GM20000 (cell line): Measurements from ENCODE around the gene TOP3B.

Source experiments
- DNase-seq: peaks from one replicate; pipeline ENCODE4 v3.0.0; 2012; ENCODE audit warnings: low spot score
- TF ChIP-seq, protein P1 (sequence below): IDR thresholded peaks from 2 replicates; pipeline ENCODE4 v1.5.1; 2012; ENCODE audit warnings: mild to moderate bottlenecking, control low read depth; ENCODE audit errors: extremely low read depth, missing control alignments

TOP3B gene

DNA sequence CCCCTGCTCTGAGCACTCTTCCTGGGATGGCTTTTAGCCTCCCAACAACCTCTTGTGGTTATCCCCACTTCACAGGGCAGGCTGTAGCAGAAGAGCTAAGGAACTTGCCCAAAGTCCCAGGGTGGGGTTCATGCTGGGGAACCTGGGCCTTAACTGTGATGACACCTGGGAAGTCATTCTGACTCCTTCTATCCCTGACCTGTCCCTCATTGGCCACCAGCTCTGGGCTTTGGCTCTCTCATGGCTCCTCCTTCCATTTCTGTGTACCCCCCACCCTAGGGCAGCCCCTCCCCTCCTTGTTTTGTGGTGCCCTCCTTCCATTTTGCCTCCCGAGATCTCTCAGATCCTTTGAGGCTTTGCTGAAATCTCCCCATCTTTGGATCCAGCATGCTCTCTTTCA lies 32.6 kb downstream of the TOP3B start:
- no peak for DNase-seq
- TF ChIP-seq, protein P1, sequence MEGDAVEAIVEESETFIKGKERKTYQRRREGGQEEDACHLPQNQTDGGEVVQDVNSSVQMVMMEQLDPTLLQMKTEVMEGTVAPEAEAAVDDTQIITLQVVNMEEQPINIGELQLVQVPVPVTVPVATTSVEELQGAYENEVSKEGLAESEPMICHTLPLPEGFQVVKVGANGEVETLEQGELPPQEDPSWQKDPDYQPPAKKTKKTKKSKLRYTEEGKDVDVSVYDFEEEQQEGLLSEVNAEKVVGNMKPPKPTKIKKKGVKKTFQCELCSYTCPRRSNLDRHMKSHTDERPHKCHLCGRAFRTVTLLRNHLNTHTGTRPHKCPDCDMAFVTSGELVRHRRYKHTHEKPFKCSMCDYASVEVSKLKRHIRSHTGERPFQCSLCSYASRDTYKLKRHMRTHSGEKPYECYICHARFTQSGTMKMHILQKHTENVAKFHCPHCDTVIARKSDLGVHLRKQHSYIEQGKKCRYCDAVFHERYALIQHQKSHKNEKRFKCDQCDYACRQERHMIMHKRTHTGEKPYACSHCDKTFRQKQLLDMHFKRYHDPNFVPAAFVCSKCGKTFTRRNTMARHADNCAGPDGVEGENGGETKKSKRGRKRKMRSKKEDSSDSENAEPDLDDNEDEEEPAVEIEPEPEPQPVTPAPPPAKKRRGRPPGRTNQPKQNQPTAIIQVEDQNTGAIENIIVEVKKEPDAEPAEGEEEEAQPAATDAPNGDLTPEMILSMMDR: no peak

DNA sequence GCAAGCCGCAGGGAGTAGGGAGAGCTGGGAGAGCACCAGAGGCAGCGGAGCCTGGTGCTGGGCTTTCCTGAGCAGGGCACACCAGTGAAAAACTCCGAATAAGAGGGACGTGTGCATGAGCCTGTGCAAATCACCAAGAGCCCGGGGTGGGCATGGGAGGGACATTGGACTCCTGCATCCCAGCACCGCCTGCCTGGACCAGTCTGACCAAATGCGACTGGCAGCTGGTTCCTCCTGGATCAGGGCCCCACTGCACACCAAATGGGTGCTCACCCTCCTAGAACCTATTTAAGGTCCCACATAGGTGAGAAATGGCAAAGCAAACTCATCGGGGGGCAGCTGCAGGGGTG lies 33.0 kb downstream of the TOP3B start:
- TF ChIP-seq, protein P1: no peak
- DNase-seq: no peak

DNA sequence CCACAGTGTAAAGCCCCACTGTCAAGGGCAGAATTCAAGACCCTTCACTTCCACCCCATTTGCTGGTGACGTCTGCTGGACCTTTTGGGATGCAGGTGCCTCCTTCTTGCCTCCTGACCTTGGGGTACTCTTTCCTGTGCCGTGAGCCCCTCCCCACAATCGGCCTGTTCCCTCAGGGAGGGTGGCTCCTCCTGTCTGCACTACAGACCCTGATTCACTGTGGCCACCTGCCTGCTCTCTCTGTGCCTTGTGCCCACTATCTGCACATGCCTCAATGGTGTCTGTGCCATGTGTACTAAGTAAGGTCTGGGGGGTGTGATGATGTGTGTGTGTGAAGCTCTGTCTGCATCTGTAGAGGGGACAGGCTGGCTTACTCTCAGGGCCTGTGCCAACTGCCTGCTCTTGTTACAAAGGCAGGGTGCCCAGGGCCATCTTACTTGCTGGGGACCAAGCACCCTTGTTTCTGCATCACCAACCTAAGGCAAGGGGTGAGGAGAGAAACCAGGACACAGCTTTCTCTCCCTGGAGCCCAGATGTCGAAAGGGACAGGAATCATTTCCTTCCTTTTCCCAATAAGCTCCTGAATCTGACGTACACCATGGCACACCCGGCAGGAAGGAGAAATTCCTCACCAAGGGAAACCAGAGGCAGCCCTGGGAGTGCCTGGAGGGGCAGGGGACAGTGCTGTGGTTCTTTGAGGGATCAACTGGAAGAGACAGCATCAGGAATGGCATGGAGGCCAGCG lies 33.6 kb downstream of the TOP3B start:
- DNase-seq: no peak
- TF ChIP-seq, protein P1: no peak

DNA sequence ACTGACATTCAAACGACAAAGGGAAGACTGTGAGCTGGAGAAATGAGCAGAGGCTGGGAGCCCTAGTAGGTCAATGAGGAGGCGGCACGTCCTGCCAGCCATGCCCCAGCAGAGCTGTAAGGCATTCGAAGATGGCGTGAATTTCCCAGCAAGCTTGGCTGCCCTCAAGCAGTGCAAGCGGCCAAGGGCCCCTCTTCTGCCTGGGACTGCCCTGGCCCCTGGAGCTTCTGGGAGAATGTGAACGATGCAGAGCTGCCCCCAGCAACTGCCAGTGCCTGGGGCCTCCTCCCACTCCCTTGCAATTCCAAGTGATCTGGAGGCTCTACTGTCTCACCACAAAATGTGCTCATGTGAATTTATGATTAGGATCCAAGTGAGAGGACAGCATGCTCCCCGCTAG lies 34.2 kb downstream of the TOP3B start:
- TF ChIP-seq, protein P1: no peak
- DNase-seq: no peak

DNA sequence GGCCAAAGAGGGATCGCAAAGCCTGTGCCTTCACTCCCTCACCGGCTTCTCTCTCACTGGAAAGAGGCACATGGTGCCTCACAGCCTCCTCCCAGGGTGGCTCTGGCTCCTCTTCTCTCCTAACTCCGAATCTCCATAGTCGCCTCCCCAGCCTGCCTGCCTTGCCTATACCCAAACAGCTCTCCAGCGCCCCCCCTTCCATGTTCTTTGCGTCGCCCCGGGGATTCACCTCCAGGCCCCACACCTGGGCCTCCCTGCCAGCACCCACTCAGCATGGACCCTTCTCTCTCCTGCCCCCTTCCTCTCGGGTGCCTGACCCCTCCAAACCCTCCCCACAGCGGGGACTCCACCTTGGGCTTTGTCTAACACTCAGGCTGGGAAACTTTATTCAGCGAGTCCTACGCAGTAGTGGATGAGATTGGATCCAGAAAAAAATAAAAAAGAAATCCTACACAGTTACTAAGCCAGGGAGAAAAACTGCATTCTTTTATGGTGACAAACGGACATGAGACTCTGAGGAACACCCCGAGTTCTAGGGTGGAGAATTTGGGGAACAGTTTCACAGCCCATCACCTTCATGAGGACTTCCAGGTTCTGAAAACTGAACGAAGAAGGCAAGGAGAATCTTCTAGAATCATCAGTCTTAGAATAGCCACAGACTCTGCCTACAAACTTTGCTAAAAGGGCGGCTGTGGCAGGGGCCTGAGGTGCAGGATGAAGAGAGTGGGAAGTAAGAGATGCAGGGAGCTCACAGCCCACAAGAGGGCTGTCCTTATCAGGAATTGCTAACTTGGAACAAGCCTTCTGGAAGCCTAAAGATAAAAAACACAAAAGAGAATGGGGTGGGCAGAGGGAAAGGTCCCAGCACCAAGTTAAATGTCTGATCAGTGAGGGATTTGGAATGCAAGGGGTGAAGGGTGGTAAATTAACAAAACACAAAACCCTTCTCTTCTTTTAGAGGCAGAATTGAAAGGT lies 35.3 kb downstream of the TOP3B start:
- no peak for DNase-seq
- TF ChIP-seq, protein P1: no peak

DNA sequence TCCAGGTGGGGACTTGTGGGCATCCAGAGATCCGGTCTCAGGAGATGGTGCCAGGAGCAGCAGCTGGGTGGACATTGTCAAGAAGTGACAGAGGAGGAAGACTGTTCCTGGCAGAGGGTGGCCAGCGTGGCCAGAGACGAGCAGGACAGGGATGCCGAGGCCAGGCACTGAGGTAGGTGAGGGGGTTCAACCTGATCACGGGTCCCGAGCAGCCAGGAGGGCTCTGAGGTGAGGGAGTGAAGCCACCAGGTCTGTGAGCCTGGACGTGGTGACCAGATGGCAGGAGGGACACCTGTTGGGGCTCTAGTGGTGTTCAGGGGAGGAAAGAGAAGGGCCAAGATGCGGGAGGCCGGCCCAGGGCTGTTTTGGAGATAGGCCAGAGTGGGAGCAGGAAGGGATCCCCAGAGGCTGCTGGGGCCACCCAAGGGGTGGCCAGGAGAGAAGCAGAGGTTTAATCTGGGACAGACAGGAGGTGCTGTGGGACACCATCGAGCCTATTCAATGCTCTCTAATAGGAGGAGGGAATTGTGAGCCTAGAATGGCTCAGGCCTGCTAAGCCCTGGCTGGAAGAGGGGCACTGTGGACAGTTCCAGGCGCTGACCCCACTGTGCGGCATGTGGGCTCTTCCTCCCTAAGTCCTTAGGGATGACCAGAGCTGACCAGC lies 36.2 kb downstream of the TOP3B start:
- TF ChIP-seq, protein P1: no peak
- no peak for DNase-seq
